OCI-LY7 (cell line): ENCODE results near the gene ANXA3. TPM values are rescaled to one million over a fixed set of nuclear protein-coding genes. Genes with fewer than 3 reads are reported as not detected.
"Not testable (repeated sequence)": the region's sequence is repeated elsewhere in the genome, so short reads cannot be mapped to it uniquely, and the experiment has no call there.

Experiments used
- BruUV-seq: library from RNA; stranded (reverse); fragments of 400-500 nt; replicated peaks from 2 replicates; lab custom pipeline; 2021; lab: Mats Ljungman, UMichigan
- CTCF ChIA-PET: fragments of 300-600 bp; sonication (Branson Sonifier 250); formaldehyde crosslinking; loops from one replicate; lab custom pipeline; 2022; ENCODE audit warnings: antibody characterized with exemption; ENCODE audit not compliant: unreplicated experiment; lab: Charles Lee
- POLR2A ChIA-PET: fragments of 300-600 bp; sonication (Branson Sonifier 250); formaldehyde crosslinking; loops from one replicate; lab custom pipeline; 2022; ENCODE audit warnings: antibody characterized with exemption; lab: Charles Lee
- DNase-seq: peaks from one replicate; pipeline ENCODE4 v3.0.0-alpha.2; 2015; ENCODE audit warnings: low spot score
- H2AFZ ChIP-seq: fragments of 200-600 bp; sonication (generic), shearing (Covaris generic); 2 replicates; pipeline ENCODE4 v1.6.1; 2014; ENCODE audit warnings: mild to moderate bottlenecking, antibody characterized with exemption, low read length, moderate library complexity
- H3K27ac ChIP-seq: fragments of 200-600 bp; sonication (generic); 2 replicates; pipeline ENCODE4 v1.5.1; 2014; ENCODE audit warnings: mixed run types, low read depth, mild to moderate bottlenecking, moderate library complexity, low read length, inconsistent platforms; ENCODE audit not compliant: poor library complexity, severe bottlenecking
- H3K36me3 ChIP-seq: fragments of 200-600 bp; sonication (generic); 2 replicates; pipeline ENCODE4 v1.6.1; 2014; ENCODE audit warnings: mild to moderate bottlenecking, antibody characterized with exemption, low read length, moderate library complexity, mixed read lengths; ENCODE audit not compliant: insufficient read depth
- H3K4me1 ChIP-seq: fragments of 200-600 bp; sonication (generic); 2 replicates; pipeline ENCODE4 v1.5.1; 2014; ENCODE audit warnings: mild to moderate bottlenecking, low read length; ENCODE audit not compliant: insufficient read depth, poor library complexity, severe bottlenecking
- H3K4me2 ChIP-seq: fragments of 200-600 bp; sonication (generic); 2 replicates; pipeline ENCODE4 v1.6.1; 2014; ENCODE audit warnings: mild to moderate bottlenecking, low read length
- H3K4me3 ChIP-seq: fragments of 200-600 bp; sonication (generic); 2 replicates; pipeline ENCODE4 v1.5.1; 2014; ENCODE audit warnings: mild to moderate bottlenecking, low read depth, low read length; ENCODE audit not compliant: poor library complexity, severe bottlenecking
- H3K79me2 ChIP-seq: fragments of 200-600 bp; sonication (generic); 2 replicates; pipeline ENCODE4 v1.6.1; 2016; ENCODE audit warnings: low read depth, mild to moderate bottlenecking, low read length, moderate library complexity, mixed read lengths; ENCODE audit not compliant: insufficient read depth
- H3K9me2 ChIP-seq: fragments of 200-600 bp; sonication (generic); 2 replicates; pipeline ENCODE4 v1.6.1; 2016; ENCODE audit warnings: mild to moderate bottlenecking, low read length, mixed read lengths; ENCODE audit not compliant: insufficient read depth
- H3K9me3 ChIP-seq: fragments of 200-600 bp; sonication (generic); 2 replicates; pipeline ENCODE4 v1.6.1; 2014; ENCODE audit warnings: mild to moderate bottlenecking, mixed run types, low read length, mixed read lengths
- H4K20me1 ChIP-seq: fragments of 200-600 bp; sonication (generic); 2 replicates; pipeline ENCODE4 v1.6.1; 2014; ENCODE audit warnings: mild to moderate bottlenecking, antibody characterized with exemption, low read length, moderate library complexity, mixed read lengths; ENCODE audit not compliant: insufficient read depth
- CTCF ChIP-seq: fragments of 200-600 bp; sonication (generic); conservative IDR thresholded peaks from 2 replicates; pipeline ENCODE4 v1.5.1; 2014; ENCODE audit warnings: mild to moderate bottlenecking, antibody characterized with exemption, low read length, moderate library complexity, mixed read lengths
- EZH2phosphoT487 ChIP-seq: fragments of 200-600 bp; sonication (generic); IDR thresholded peaks from 2 replicates; pipeline ENCODE4 v1.6.1; 2018; ENCODE audit warnings: low read depth, borderline replicate concordance, mild to moderate bottlenecking, mixed run types, antibody characterized with exemption, low read length, moderate library complexity, mixed read lengths
- intact Hi-C: fragments of 100-400 bp; cut with micrococcal nuclease; formaldehyde crosslinking; loops from one replicate; pipeline ENCODE4 v1.10.0; 2022; ENCODE audit not compliant: unreplicated experiment
- total RNA-seq, 2 experiments: library from RNA; depleted of rRNA in 1 of 2; stranded (reverse); fragments of >200 nt in 1 of 2; shearing (Covaris generic) in 1 of 2; gene quantifications; 2 replicates each; pipeline ENCODE4 v1.2.3, GENCODE V29; 2014 to 2022

The ANXA3 gene
- total RNA-seq, 2 experiments from 2014 or later = not detected

GRCh38 chr4:78545275-78546246, 6.0 kb upstream of the ANXA3 start:
- no peak overlapping the region for H3K27ac ChIP-seq
- intact Hi-C loops = no loop called here
- no peaks in the 10 kb centered on the region for H3K79me2 ChIP-seq
- H3K4me2 ChIP-seq = no peak overlapping the region
- CTCF ChIA-PET = no interaction called here
- H3K36me3 ChIP-seq = no peaks in the 10 kb centered on the region
- no peak for TF ChIP-seq CTCF
- no peak for TF ChIP-seq EZH2phosphoT487
- no peaks in the 10 kb centered on the region for H3K9me2 ChIP-seq
- DNase-seq = no peak
- POLR2A ChIA-PET = no interaction called here
- H3K4me3 ChIP-seq = no peak overlapping the region
- no peaks in the 10 kb centered on the region for H4K20me1 ChIP-seq
- no peaks in the 10 kb centered on the region for H3K9me3 ChIP-seq
- BruUV-seq = no TSS peak
- no peaks in the 10 kb centered on the region for H3K4me1 ChIP-seq
- no peak overlapping the region for H2AFZ ChIP-seq

- H3K9me2 ChIP-seq, H3K4me1 ChIP-seq, H4K20me1 ChIP-seq, H3K4me3 ChIP-seq, H3K79me2 ChIP-seq, H3K9me3 ChIP-seq, intact Hi-C loops, H2AFZ ChIP-seq, BruUV-seq, H3K4me2 ChIP-seq, H3K27ac ChIP-seq, POLR2A ChIA-PET, H3K36me3 ChIP-seq, CTCF ChIA-PET, DNase-seq: not testable (repeated sequence)
Measured at GRCh38 chr4:78547899-78548298, 3.7 kb upstream of the ANXA3 start.

DNA sequence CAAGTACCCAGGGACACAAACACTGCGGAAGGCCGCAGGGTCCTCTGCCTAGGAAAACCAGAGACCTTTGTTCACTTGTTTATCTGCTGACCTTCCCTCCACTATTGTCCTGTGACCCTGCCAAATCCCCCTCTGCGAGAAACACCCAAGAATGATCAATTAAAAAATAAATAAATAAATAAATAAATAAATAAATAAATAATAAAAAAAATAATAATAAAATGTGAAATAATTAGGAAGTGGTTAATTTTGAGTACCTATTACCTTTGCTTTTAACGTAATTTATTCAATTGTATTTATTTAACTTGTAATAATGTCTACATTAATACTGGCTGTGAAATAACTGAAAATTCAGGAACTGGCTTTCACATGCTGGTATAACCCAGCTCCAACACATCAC, 2.7 kb upstream of the ANXA3 start:
- H3K9me3 ChIP-seq, H4K20me1 ChIP-seq, POLR2A ChIA-PET, H2AFZ ChIP-seq, H3K4me3 ChIP-seq, CTCF ChIA-PET, intact Hi-C loops, H3K4me1 ChIP-seq, DNase-seq, BruUV-seq, H3K79me2 ChIP-seq, H3K36me3 ChIP-seq, H3K9me2 ChIP-seq, H3K4me2 ChIP-seq, H3K27ac ChIP-seq: not testable (repeated sequence)
